OCI-LY7 (cell line): ENCODE results near the gene RCE1. TPM values are rescaled to one million over a fixed set of nuclear protein-coding genes. Genes with fewer than 3 reads are reported as not detected.
A peak's percentile ranks its signal among the peaks of the same experiment; 100 is the strongest.

Experiments
- BruUV-seq: library from RNA; stranded (reverse); fragments of 400-500 nt; replicated peaks from 2 replicates; lab custom pipeline; 2021; lab: Mats Ljungman, UMichigan
- CTCF ChIA-PET: fragments of 300-600 bp; sonication (Branson Sonifier 250); formaldehyde crosslinking; loops from one replicate; lab custom pipeline; 2022; ENCODE audit warnings: antibody characterized with exemption; ENCODE audit not compliant: unreplicated experiment; lab: Charles Lee
- POLR2A ChIA-PET: fragments of 300-600 bp; sonication (Branson Sonifier 250); formaldehyde crosslinking; loops from one replicate; lab custom pipeline; 2022; ENCODE audit warnings: antibody characterized with exemption; lab: Charles Lee
- DNase-seq: peaks from one replicate; pipeline ENCODE4 v3.0.0-alpha.2; 2015; ENCODE audit warnings: low spot score
- H2AFZ ChIP-seq: fragments of 200-600 bp; sonication (generic), shearing (Covaris generic); 2 replicates; pipeline ENCODE4 v1.6.1; 2014; ENCODE audit warnings: mild to moderate bottlenecking, antibody characterized with exemption, low read length, moderate library complexity
- H3K27ac ChIP-seq: fragments of 200-600 bp; sonication (generic); 2 replicates; pipeline ENCODE4 v1.5.1; 2014; ENCODE audit warnings: mixed run types, low read depth, mild to moderate bottlenecking, moderate library complexity, low read length, inconsistent platforms; ENCODE audit not compliant: poor library complexity, severe bottlenecking
- H3K36me3 ChIP-seq: fragments of 200-600 bp; sonication (generic); 2 replicates; pipeline ENCODE4 v1.6.1; 2014; ENCODE audit warnings: mild to moderate bottlenecking, antibody characterized with exemption, low read length, moderate library complexity, mixed read lengths; ENCODE audit not compliant: insufficient read depth
- H3K4me1 ChIP-seq: fragments of 200-600 bp; sonication (generic); 2 replicates; pipeline ENCODE4 v1.5.1; 2014; ENCODE audit warnings: mild to moderate bottlenecking, low read length; ENCODE audit not compliant: insufficient read depth, poor library complexity, severe bottlenecking
- H3K4me2 ChIP-seq: fragments of 200-600 bp; sonication (generic); 2 replicates; pipeline ENCODE4 v1.6.1; 2014; ENCODE audit warnings: mild to moderate bottlenecking, low read length
- H3K4me3 ChIP-seq: fragments of 200-600 bp; sonication (generic); 2 replicates; pipeline ENCODE4 v1.5.1; 2014; ENCODE audit warnings: mild to moderate bottlenecking, low read depth, low read length; ENCODE audit not compliant: poor library complexity, severe bottlenecking
- H3K79me2 ChIP-seq: fragments of 200-600 bp; sonication (generic); 2 replicates; pipeline ENCODE4 v1.6.1; 2016; ENCODE audit warnings: low read depth, mild to moderate bottlenecking, low read length, moderate library complexity, mixed read lengths; ENCODE audit not compliant: insufficient read depth
- H3K9me2 ChIP-seq: fragments of 200-600 bp; sonication (generic); 2 replicates; pipeline ENCODE4 v1.6.1; 2016; ENCODE audit warnings: mild to moderate bottlenecking, low read length, mixed read lengths; ENCODE audit not compliant: insufficient read depth
- H3K9me3 ChIP-seq: fragments of 200-600 bp; sonication (generic); 2 replicates; pipeline ENCODE4 v1.6.1; 2014; ENCODE audit warnings: mild to moderate bottlenecking, mixed run types, low read length, mixed read lengths
- H4K20me1 ChIP-seq: fragments of 200-600 bp; sonication (generic); 2 replicates; pipeline ENCODE4 v1.6.1; 2014; ENCODE audit warnings: mild to moderate bottlenecking, antibody characterized with exemption, low read length, moderate library complexity, mixed read lengths; ENCODE audit not compliant: insufficient read depth
- EZH2phosphoT487 ChIP-seq: fragments of 200-600 bp; sonication (generic); IDR thresholded peaks from 2 replicates; pipeline ENCODE4 v1.6.1; 2018; ENCODE audit warnings: low read depth, borderline replicate concordance, mild to moderate bottlenecking, mixed run types, antibody characterized with exemption, low read length, moderate library complexity, mixed read lengths
- intact Hi-C: fragments of 100-400 bp; cut with micrococcal nuclease; formaldehyde crosslinking; loops from one replicate; pipeline ENCODE4 v1.10.0; 2022; ENCODE audit not compliant: unreplicated experiment
- total RNA-seq, 2 experiments: library from RNA; depleted of rRNA in 1 of 2; stranded (reverse); fragments of >200 nt in 1 of 2; shearing (Covaris generic) in 1 of 2; gene quantifications; 2 replicates each; pipeline ENCODE4 v1.2.3, GENCODE V29; 2014 to 2022
- TF ChIP-seq, protein P1 (sequence below): fragments of 200-600 bp; sonication (generic); conservative IDR thresholded peaks from 2 replicates; pipeline ENCODE4 v1.5.1; 2014; ENCODE audit warnings: mild to moderate bottlenecking, antibody characterized with exemption, low read length, moderate library complexity, mixed read lengths

The RCE1 gene
- total RNA-seq, 2 experiments from 2014 or later = 34.9 to 62.9 TPM

DNA sequence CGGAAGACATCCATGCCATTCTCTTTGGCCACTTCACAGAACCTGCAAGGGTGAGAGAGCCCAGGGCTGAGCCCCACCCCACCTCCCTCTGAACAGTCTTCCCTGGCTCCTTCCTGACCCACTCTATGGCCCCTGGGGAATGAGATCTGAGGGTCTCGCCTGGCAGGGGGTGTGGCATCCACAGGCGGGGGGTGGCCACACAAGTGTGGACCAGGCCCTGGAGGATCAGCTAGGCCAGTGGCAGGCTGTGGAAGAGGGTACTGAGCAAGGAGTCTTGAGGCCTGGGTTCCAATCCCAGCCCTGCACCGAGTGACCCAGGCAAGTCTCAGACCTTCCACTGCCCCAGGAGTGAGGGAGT is 8.0 kb downstream of the RCE1 start:
- no peak overlapping the region for H3K27ac ChIP-seq
- CTCF ChIA-PET = no interaction called here
- no peak overlapping the region for H3K4me3 ChIP-seq
- H2AFZ ChIP-seq = no peak overlapping the region
- BruUV-seq = no TSS peak
- H3K79me2 ChIP-seq = no peaks in the 10 kb centered on the region
- no peak overlapping the region for H3K4me2 ChIP-seq
- peaks cover 25% of the 10 kb centered on the region for H3K4me1 ChIP-seq
- intact Hi-C loops = no loop called here
- no peaks in the 10 kb centered on the region for H3K9me3 ChIP-seq
- no peak for DNase-seq
- no peaks in the 10 kb centered on the region for H4K20me1 ChIP-seq
- POLR2A ChIA-PET = interaction anchor here (0.5 to 0.6 kb wide), 3 partner anchors 11 to 385 kb away, joined by 3 to 4 read pairs (median 3); no protein-coding TSS in a partner anchor
- no peaks in the 10 kb centered on the region for H3K9me2 ChIP-seq
- H3K36me3 ChIP-seq = peaks cover 15% of the 10 kb centered on the region; the same call in 1 of the 2 replicates
- TF ChIP-seq, protein P1, sequence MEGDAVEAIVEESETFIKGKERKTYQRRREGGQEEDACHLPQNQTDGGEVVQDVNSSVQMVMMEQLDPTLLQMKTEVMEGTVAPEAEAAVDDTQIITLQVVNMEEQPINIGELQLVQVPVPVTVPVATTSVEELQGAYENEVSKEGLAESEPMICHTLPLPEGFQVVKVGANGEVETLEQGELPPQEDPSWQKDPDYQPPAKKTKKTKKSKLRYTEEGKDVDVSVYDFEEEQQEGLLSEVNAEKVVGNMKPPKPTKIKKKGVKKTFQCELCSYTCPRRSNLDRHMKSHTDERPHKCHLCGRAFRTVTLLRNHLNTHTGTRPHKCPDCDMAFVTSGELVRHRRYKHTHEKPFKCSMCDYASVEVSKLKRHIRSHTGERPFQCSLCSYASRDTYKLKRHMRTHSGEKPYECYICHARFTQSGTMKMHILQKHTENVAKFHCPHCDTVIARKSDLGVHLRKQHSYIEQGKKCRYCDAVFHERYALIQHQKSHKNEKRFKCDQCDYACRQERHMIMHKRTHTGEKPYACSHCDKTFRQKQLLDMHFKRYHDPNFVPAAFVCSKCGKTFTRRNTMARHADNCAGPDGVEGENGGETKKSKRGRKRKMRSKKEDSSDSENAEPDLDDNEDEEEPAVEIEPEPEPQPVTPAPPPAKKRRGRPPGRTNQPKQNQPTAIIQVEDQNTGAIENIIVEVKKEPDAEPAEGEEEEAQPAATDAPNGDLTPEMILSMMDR = no peak
- no peak for TF ChIP-seq EZH2phosphoT487

DNA sequence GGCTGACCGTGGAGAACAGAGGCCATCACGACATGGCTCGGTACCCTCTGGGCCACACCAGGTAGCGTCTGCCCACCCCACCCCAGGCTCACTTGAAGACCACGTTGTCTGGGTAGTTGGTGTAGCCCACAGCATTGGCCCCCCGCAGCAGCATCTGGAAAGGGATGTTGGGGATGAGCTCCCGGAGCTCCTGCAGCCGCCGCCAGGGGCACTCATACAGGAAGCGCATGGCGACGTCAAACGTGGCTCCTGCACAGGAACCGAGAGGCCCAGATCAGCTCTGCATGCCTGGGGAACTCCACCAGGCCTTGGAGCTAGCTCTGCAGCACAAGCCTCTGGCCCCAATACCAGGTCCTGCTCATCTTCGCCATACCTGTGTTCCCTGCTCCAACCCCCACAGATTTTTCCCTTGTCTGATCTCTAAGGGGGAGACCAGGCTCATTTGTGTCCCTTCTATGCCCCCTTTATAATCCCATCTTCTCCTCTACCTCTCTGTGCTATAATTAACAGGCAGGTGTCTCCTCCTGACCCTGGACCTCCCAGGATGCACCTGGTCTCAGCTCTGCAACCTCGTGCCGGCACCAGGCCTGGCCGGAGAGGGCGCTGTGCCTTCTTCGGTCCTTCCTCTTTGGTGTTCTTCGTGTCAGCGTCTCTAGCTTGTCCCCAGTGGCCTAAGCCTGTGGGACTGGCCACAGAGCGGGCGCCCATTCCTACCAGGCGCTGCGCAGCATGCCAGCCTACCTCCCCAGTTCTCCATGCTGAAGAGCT is 8.6 kb downstream of the RCE1 start:
- POLR2A ChIA-PET = interaction anchor here (0.5 to 1.0 kb wide), 4 partner anchors 8 to 386 kb away, joined by 3 to 4 read pairs (median 3); no protein-coding TSS in a partner anchor
- Histone ChIP-seq H3K4me2 (peak overlapping the region; percentile 22; the same call in 1 of the 2 replicates), H2AFZ (peak overlapping the region; percentile 18; the same call in 1 of the 2 replicates), H4K20me1 (no peaks in the 10 kb centered on the region), H3K36me3 (peaks cover 9% of the 10 kb centered on the region; the same call in 1 of the 2 replicates), H3K79me2 (no peaks in the 10 kb centered on the region), H3K27ac (peak overlapping the region; percentile 16), H3K9me2 (no peaks in the 10 kb centered on the region), H3K4me3 (no peak overlapping the region), H3K9me3 (no peaks in the 10 kb centered on the region), H3K4me1 (peaks cover 25% of the 10 kb centered on the region)
- TF ChIP-seq EZH2phosphoT487 = no peak
- TF ChIP-seq, protein P1 = peak; percentile 77
- CTCF ChIA-PET = interaction anchor here (0.5 kb wide), 1 partner anchor 42 kb away, joined by 3 read pairs; no protein-coding TSS in a partner anchor
- intact Hi-C loops = no loop called here
- peak; percentile 70 for DNase-seq
- no TSS peak for BruUV-seq
